ENCODE results near the gene STEAP3. TPM values are rescaled to one million over a fixed set of nuclear protein-coding genes. Genes with fewer than 3 reads are reported as not detected.
"Not testable (repeated sequence)": the region's sequence is repeated elsewhere in the genome, so short reads cannot be mapped to it uniquely, and the experiment has no call there.

Gene STEAP3
- total RNA-seq, 1 donor from 2014 or later: 9.1 TPM

GRCh38 chr2:119254601-119255080 lies 31.0 kb downstream of the STEAP3 start:
- DNase-seq (ENCODE audit: low spot score) (no peak), ATAC-seq (no peak)
- intact Hi-C loops (cut with DNase I): no loop called here

GRCh38 chr2:119255760-119256581 lies 32.3 kb downstream of the STEAP3 start:
- DNase-seq (ENCODE audit: low spot score): no peak
- intact Hi-C loops (cut with DNase I): no loop called here
- peak; percentile 29 for ATAC-seq

GRCh38 chr2:119256582-119256921 lies 32.9 kb downstream of the STEAP3 start:
- intact Hi-C loops (cut with DNase I): no loop called here
- ATAC-seq (no peak), DNase-seq (ENCODE audit: low spot score) (no peak)

- ATAC-seq (no peak), DNase-seq (ENCODE audit: low spot score) (no peak)
- intact Hi-C loops (cut with DNase I): no loop called here
Observed at GRCh38 chr2:119257198-119257597, 33.6 kb downstream of the STEAP3 start.

- peak; percentile 21 for ATAC-seq
- intact Hi-C loops (cut with DNase I): no loop called here
Observed at GRCh38 chr2:119259296-119259860, 35.7 kb downstream of the STEAP3 start.

GRCh38 chr2:119260646-119261492 lies 37.2 kb downstream of the STEAP3 start:
- intact Hi-C loops (cut with DNase I): no loop called here
- DNase-seq (ENCODE audit: low spot score) (no peak), ATAC-seq (no peak)

More at GRCh38 chr2:119259296-119259860, 35.7 kb downstream of the STEAP3 start:
- no peak for DNase-seq (ENCODE audit: low spot score)

- intact Hi-C loops (cut with DNase I): no loop called here
- no peak for ATAC-seq
- no peak for DNase-seq (ENCODE audit: low spot score)
Observed at GRCh38 chr2:119261493-119262225, 38.0 kb downstream of the STEAP3 start.

GRCh38 chr2:119263025-119263424 lies 39.4 kb downstream of the STEAP3 start:
- DNase-seq (ENCODE audit: low spot score) (no peak), ATAC-seq (no peak)
- intact Hi-C loops (cut with DNase I): no loop called here

GRCh38 chr2:119263656-119264055 lies 40.0 kb downstream of the STEAP3 start:
- ATAC-seq: peak; percentile 60
- DNase-seq (ENCODE audit: low spot score): no peak
- intact Hi-C loops (cut with DNase I): no loop called here

GRCh38 chr2:119264781-119265692 lies 41.4 kb downstream of the STEAP3 start:
- DNase-seq (ENCODE audit: low spot score) (no peak), ATAC-seq (peak; percentile 57)
- intact Hi-C loops (cut with DNase I): no loop called here

- DNase-seq (ENCODE audit: low spot score): no peak
- intact Hi-C loops (cut with DNase I): no loop called here
- ATAC-seq: no peak
Observed at GRCh38 chr2:119265693-119266066, 42.0 kb downstream of the STEAP3 start.

- DNase-seq (ENCODE audit: low spot score): no peak
- no peak for ATAC-seq
- intact Hi-C loops (cut with DNase I): no loop called here
Observed at GRCh38 chr2:119266091-119266589, 42.5 kb downstream of the STEAP3 start.

- ATAC-seq (peak; percentile 34), DNase-seq (ENCODE audit: low spot score) (no peak)
- intact Hi-C loops (cut with DNase I): no loop called here
Observed at GRCh38 chr2:119267604-119268003, 44.0 kb downstream of the STEAP3 start.

GRCh38 chr2:119276864-119277263 lies 53.2 kb downstream of the STEAP3 start:
- ATAC-seq (no peak), DNase-seq (ENCODE audit: low spot score) (no peak)
- intact Hi-C loops (cut with DNase I): no loop called here

GRCh38 chr2:119278385-119278784 lies 54.8 kb downstream of the STEAP3 start:
- intact Hi-C loops (cut with DNase I); ATAC-seq; DNase-seq (ENCODE audit: low spot score): not testable (repeated sequence)

GRCh38 chr2:119278946-119279345 lies 55.3 kb downstream of the STEAP3 start:
- DNase-seq (ENCODE audit: low spot score) (no peak), ATAC-seq (no peak)
- intact Hi-C loops (cut with DNase I): no loop called here

GRCh38 chr2:119279666-119280065 lies 56.0 kb downstream of the STEAP3 start:
- intact Hi-C loops (cut with DNase I): no loop called here
- ATAC-seq (no peak), DNase-seq (ENCODE audit: low spot score) (no peak)

- intact Hi-C loops (cut with DNase I): no loop called here
- ATAC-seq (no peak), DNase-seq (ENCODE audit: low spot score) (no peak)
Observed at GRCh38 chr2:119280680-119281079, 57.0 kb downstream of the STEAP3 start.

Measured in sciatic nerve (tissue), 2 donors.